DMS153 (cell line): Measurements from ENCODE around the gene NFIB.

ENCODE experiments used
- DNase-seq: peaks from one replicate; lab custom pipeline; 2025; lab: John Stamatoyannopoulos, UW

The NFIB gene

GRCh38 chr9:14066831-14067230, 247.1 kb downstream of the NFIB start:
- DNase-seq = peak; percentile 69

DNA sequence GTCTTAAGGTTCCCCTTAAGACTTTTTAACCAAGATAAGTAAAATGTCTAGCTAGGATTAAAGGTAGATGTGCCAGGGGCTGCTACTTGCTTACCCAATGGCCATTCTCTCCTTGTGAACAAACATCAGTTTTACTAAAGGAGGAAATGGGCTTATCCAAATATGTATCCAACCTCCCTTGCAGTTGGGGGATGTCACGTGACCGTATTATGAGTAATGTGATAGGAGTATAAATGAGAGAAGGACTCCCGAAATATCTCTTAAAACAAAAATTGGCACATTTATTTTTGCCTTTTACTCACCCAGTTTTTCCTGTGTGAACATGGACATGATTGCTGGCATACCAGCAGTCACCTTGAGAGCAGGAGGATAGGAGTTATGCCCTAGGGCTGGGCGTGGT, 247.9 kb downstream of the NFIB start:
- DNase-seq = no peak

DNA sequence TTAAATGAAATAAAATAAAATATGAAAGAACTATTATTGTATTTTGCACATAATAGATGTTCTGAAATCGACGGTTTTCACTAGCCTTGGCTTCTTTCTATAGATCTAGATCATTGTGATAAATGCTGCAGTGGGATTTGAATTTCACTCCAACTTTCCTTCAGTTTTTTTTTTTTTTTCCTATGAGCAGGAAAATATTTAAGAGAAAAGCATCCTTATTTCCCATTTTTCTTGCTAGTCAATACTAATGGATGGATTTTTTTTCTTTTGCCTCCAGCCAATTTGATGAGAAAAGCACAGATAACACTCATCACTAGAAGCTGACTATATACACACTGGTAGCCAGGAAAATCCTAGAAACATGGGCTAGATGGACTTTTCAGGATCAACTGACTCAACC, 249.0 kb downstream of the NFIB start:
- DNase-seq = no peak

DNA sequence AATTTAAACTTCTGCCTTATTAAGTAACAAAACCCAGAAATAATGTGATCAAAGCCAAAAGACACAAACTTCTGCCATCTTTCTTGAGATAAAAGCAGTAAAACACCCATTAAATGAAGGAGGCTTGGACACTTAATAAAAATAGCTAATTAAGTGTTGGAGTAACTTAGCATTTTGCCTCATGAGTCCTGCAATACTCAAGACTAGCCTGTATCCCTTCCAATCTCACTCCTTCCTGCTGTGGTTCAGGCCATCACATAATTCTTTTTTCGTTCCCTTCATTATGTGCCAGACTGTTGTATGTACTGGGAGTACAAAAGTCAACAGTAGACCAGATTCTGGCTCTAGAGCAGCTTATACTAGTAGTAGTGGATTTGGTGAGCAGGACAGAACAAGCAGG, 250.2 kb downstream of the NFIB start:
- no peak for DNase-seq

DNA sequence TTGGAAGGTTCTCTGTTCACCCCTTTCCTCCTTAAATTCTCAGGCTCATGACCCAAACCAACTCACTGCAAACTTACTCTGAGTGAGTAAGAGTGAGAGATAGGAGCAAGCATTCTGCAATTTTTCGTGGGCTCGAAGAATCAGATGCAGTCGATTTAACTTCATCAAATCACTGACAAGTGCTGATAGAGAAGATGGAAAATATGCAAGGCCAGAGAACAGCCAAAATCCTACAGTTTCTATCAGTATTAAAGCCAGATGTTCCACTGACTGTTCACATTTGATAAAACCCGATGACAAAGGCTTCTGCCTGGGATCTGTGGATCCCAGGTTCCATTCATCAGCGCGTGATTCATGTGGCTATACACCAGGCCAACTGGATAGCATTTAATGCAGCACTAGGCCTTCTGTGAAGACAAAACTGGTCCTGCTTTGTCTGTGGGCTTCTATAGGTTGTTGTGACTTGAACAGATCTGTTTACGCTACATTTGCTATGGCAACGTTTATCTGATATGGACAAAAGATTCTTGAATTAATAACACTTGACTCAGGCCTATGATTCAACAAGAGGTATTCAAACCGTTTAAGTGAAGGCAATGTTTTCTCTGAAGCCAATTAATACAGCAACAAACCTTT, 251.2 kb downstream of the NFIB start:
- peak; percentile 96 for DNase-seq

DNA sequence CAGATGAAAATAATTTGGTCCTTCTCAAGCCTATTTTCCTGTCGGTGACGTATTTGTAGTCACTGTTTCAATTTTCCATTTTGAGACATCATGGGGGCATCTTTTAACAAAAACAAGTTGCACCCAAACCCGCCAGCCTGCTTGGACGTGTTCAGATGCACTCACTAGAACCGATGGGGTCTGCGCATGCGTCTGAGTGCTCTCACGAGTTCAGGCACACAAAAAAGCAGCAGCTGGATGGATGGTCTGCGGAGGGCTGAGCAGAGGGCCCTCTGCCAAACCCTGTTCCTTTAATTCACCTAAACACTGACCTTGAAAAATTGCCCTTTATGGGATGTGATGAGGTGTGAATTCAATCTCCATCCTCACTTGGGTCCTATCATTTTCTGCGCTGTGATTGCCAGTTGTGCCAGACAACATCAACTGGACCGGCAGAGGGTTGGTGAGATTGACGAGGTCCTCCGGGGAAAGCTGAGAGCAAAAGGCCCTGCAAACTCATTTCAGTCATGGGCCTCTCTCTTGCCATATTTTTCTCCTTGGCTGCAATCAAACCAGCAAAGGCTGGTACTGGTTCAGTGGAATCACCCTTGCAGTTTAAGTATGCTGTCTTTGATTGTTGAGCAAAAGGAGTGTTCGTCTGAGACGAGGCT, 251.9 kb downstream of the NFIB start:
- DNase-seq = no peak

GRCh38 chr9:14058325-14058688, 255.6 kb downstream of the NFIB start:
- DNase-seq = no peak

GRCh38 chr9:14057368-14058324, 256.3 kb downstream of the NFIB start:
- DNase-seq = no peak

DNA sequence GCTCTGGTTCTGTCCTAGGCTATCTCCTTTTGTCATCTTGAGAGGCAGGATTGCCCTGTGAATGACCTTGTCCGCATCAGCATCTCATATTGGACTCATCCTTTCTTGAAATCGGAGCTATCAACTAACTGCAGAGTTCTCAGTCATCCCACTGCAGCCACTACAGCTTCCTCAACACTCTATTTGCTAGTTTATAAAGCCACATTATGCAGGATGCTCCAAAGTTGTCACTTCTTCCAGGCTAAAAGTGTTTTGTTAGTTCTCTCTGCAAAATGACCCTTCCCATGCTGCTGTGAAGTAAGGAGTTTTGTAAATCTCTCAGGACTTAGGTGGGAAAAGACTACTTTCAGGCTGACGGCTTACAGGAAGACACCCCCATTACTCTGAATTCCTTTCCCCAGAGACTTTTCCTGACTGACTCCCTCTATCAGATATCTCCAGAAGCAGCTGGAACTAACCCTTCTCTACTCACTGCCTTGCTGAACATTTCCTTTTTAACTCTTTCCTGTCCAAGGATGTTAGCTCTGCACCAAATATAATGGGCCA, 257.6 kb downstream of the NFIB start:
- no peak for DNase-seq

GRCh38 chr9:14054096-14054495, 259.8 kb downstream of the NFIB start:
- DNase-seq = no peak

GRCh38 chr9:14052359-14052758, 261.6 kb downstream of the NFIB start:
- DNase-seq = no peak

DNA sequence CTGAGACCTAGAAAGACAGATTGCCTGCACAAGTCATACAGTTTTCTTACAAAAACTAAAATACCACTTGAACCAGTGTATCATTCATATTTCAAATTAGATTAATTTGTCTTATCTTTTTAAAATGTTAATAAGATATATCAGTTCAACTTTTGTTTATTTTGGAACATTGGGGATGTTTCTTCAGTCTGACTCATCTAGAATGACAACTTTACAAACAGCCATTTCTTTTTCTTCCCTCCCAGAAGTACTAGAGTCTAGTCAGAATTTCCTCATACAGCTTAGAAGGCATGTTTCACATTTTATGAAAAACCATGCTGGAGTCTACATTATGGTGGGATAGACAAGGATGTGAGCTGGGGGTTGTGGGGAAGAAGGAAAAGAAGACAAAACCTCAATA, 262.5 kb downstream of the NFIB start:
- DNase-seq = no peak

- no peak for DNase-seq
Observed at GRCh38 chr9:14043483-14043882, 270.5 kb downstream of the NFIB start.

DNA sequence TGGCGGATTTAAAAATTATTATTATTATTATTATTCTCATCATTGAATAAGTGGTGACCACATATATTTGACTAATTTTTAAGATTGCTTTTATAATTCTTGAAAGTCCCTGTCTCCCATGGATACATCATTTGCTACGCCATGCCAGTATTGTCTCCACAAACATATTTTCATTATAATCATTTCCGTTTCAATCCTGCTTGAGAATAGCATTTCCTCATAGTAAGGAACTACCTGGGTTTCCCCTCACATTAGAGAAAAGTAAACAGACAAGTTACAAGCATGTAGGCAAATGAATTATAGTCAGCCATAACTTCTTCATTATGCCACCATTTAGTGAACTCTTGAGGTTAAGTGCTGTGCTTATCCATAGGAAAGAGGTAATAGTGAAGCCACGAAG, 276.6 kb downstream of the NFIB start:
- DNase-seq = peak; percentile 62

DNA sequence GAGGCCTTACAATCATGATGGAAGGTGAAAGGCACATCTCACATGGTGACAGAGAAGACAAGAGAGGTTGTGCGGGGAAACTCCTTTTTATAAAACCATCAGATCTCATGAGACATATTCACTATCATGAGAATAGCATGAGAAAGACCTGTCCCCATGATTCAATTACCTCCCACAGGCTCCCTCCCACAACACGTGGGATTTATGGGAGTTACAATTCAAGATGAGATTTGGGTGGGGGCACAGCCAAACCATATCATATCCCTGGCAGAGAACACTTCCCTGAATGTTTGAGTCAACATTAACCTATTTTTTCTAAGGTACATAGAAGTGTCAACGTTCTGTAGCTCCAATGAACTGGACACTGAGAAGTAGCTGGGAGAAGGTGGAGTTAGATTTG, 280.9 kb downstream of the NFIB start:
- DNase-seq = no peak
